ENCODE data around the gene SPRYD3.

Gene SPRYD3

DNA sequence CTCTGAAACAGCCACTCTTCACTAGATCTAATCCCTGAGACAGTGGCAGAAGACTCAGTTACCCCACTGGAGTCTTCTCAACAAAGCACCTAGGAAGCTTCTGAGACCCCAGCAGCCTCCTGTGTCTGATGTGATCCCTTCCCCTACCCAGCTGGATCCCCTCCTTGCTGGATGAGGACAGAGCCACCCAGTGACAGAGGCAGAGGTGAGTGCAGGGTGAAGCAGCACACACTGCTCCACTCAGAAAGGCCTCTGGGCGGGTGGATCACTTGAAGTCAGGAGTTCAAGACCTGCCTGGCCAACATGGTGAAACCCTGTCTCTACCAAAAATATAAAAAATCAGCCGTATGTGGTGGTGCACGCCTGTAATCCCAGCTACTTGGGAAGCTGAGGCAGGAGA is 2.7 kb downstream of the SPRYD3 start:
- Histone ChIP-seq H3K27me3 (replicated peaks in 2 of 5; ENCODE audit: control insufficient read depth in 4 of 5, insufficient read depth in 5 of 5, low read length in 4 of 5) (no peaks in the 10 kb centered on the region), H3K9me3 (ENCODE audit: control extremely low read depth in 1 of 5, control insufficient read depth in 4 of 5, insufficient read depth in 2 of 5, low read depth in 1 of 5, low read length in 4 of 5) (no peaks in the 10 kb centered on the region), H3K4me1 (ENCODE audit: control extremely low read depth in 1 of 4, control insufficient read depth in 4 of 4, insufficient read depth in 4 of 4, low read length in 3 of 4) (peaks cover 3 to 33% (median 18%) of the 10 kb centered on the region in 4 experiments), H3K4me3 (ENCODE audit: control insufficient read depth in 1 of 7, extremely low read depth in 1 of 7, insufficient read depth in 4 of 7, low read depth in 2 of 7, low read length in 6 of 7) (no peak overlapping the region), H3K27ac (ENCODE audit: insufficient read depth in 1 of 2, low read depth in 1 of 2, low read length in 2 of 2, poor library complexity in 1 of 2, severe bottlenecking in 2 of 2) (no peak overlapping the region), H3K36me3 (ENCODE audit: control insufficient read depth in 4 of 4, insufficient read depth in 4 of 4, low read length in 3 of 4) (peaks cover 0 to 36% (median 31%) of the 10 kb centered on the region in 4 experiments)
- no peak for DNase-seq
- ChIA-PET POLR2A (no interaction called here), CTCF (interaction anchor here (0.6 to 17.4 kb wide), 6 partner anchors 8 to 119 kb away, joined by 3 to 361 read pairs (median 8); partner anchors contain the start of genes IGFBP6 and SOAT2)
- WGBS (ENCODE audit: insufficient coverage): 100% methylated on average over 2 of the region's 3 CpGs

DNA sequence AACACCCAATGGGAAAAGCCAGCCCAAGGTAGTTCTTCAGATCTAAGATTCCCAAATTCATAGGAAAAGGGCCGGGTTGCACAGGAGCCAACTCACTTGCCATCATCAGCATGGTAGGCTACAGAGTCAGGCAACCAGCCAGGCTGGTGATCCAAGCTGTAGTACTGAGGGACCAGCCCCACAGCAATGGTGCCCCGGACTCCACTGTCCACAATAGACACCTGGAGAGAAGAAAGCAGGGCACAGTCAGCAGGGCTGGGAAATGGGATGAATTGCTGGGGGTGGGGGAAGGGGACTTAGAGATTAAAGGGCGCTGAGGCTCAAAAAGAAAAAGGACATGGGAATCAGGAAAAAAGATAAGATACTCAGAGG is 4.2 kb downstream of the SPRYD3 start:
- DNase-seq: no peak
- H3K4me3 ChIP-seq (ENCODE audit: control insufficient read depth in 1 of 7, extremely low read depth in 1 of 7, insufficient read depth in 4 of 7, low read depth in 2 of 7, low read length in 6 of 7): no peak overlapping the region
- no peaks in the 10 kb centered on the region for H3K27me3 ChIP-seq (replicated peaks in 2 of 5; ENCODE audit: control insufficient read depth in 4 of 5, insufficient read depth in 5 of 5, low read length in 4 of 5)
- 100% methylated on average over 3 of the region's 3 CpGs for WGBS (ENCODE audit: insufficient coverage)
- no peaks in the 10 kb centered on the region for H3K9me3 ChIP-seq (ENCODE audit: control extremely low read depth in 1 of 5, control insufficient read depth in 4 of 5, insufficient read depth in 2 of 5, low read depth in 1 of 5, low read length in 4 of 5)
- H3K36me3 ChIP-seq (ENCODE audit: control insufficient read depth in 4 of 4, insufficient read depth in 4 of 4, low read length in 3 of 4): peaks cover 0 to 43% (median 38%) of the 10 kb centered on the region in 4 experiments
- CTCF ChIA-PET: interaction anchor here (0.9 to 17.4 kb wide), 5 partner anchors 10 to 27 kb away, joined by 3 to 361 read pairs (median 10); partner anchors contain the start of genes IGFBP6 and SOAT2
- POLR2A ChIA-PET: no interaction called here
- peaks cover 3 to 34% (median 20%) of the 10 kb centered on the region in 4 experiments for H3K4me1 ChIP-seq (ENCODE audit: control extremely low read depth in 1 of 4, control insufficient read depth in 4 of 4, insufficient read depth in 4 of 4, low read length in 3 of 4)
- H3K27ac ChIP-seq (ENCODE audit: insufficient read depth in 1 of 2, low read depth in 1 of 2, low read length in 2 of 2, poor library complexity in 1 of 2, severe bottlenecking in 2 of 2): no peak overlapping the region

DNA sequence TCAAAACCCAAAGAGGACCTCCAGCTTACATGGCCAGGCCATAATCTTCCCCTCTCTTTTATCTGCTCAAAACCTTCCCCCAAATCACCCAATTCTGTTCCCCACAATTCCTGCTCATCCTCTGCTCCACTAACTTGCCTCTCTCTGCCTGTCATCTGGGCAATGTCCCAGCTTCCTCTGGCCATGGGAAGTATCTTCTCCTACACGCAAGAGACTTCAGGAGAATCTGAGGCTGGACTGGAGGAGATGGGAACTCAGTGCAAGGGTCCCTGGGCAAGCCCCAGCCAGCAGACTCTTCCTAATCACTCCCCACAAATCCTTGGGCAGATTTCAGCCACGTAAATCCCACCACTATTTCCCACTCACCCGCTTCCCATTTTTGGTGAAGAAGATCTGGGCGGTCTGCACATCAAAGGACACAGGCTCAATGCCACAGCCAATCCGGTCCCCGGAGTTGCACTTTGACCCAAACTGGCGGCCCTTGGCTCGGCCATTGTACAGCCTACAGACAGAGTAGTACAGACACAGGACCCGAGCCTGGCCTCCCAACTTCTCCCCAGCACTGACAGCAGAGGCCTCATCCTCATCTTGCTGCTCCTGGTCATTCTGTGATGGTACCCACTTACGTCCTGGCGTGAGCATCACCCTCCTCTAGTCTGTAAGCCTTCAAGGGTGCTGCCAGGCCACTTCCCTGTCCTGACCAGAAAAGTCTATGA is 4.7 kb downstream of the SPRYD3 start:
- POLR2A ChIA-PET: no interaction called here
- no peak for DNase-seq
- H3K27me3 ChIP-seq (replicated peaks in 2 of 5; ENCODE audit: control insufficient read depth in 4 of 5, insufficient read depth in 5 of 5, low read length in 4 of 5): no peaks in the 10 kb centered on the region
- 98% methylated on average over 8 of the region's 11 CpGs for WGBS (ENCODE audit: insufficient coverage)
- CTCF ChIA-PET: interaction anchor here (0.6 to 17.4 kb wide), 3 partner anchors 9 to 46 kb away, joined by 3 to 361 read pairs (median 113); partner anchors contain the start of genes IGFBP6 and SOAT2
- H3K27ac ChIP-seq (ENCODE audit: insufficient read depth in 1 of 2, low read depth in 1 of 2, low read length in 2 of 2, poor library complexity in 1 of 2, severe bottlenecking in 2 of 2): no peak overlapping the region
- peaks cover 0 to 44% (median 39%) of the 10 kb centered on the region in 4 experiments for H3K36me3 ChIP-seq (ENCODE audit: control insufficient read depth in 4 of 4, insufficient read depth in 4 of 4, low read length in 3 of 4)
- no peak overlapping the region for H3K4me3 ChIP-seq (ENCODE audit: control insufficient read depth in 1 of 7, extremely low read depth in 1 of 7, insufficient read depth in 4 of 7, low read depth in 2 of 7, low read length in 6 of 7)
- peaks cover 3 to 28% (median 17%) of the 10 kb centered on the region in 4 experiments for H3K4me1 ChIP-seq (ENCODE audit: control extremely low read depth in 1 of 4, control insufficient read depth in 4 of 4, insufficient read depth in 4 of 4, low read length in 3 of 4)
- no peaks in the 10 kb centered on the region for H3K9me3 ChIP-seq (ENCODE audit: control extremely low read depth in 1 of 5, control insufficient read depth in 4 of 5, insufficient read depth in 2 of 5, low read depth in 1 of 5, low read length in 4 of 5)

DNA sequence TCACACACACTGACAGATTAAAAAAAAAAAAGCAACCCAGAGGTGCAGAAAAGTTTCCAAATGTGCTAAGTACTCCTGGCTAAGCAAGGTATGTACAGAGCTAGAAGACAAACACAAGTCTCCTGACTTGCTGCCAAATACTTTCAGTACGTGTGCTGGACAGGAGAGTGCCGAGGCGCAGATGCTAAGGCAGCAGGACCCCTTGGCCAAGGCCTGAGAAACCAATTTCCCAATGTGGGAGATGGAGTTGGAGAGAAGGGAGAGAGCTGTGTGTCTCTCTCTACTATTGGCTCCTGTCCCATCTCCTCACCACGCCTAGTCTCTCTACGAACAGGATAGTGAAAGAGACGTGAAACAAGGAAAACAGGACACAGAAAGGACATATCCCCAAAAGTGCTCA is 5.3 kb downstream of the SPRYD3 start:
- H3K4me1 ChIP-seq (ENCODE audit: control extremely low read depth in 1 of 4, control insufficient read depth in 4 of 4, insufficient read depth in 4 of 4, low read length in 3 of 4): peaks cover 3 to 28% (median 16%) of the 10 kb centered on the region in 4 experiments
- peaks cover 0 to 46% (median 40%) of the 10 kb centered on the region in 4 experiments for H3K36me3 ChIP-seq (ENCODE audit: control insufficient read depth in 4 of 4, insufficient read depth in 4 of 4, low read length in 3 of 4)
- POLR2A ChIA-PET: no interaction called here
- WGBS (ENCODE audit: insufficient coverage): 100% methylated on average over 2 of the region's 6 CpGs
- H3K9me3 ChIP-seq (ENCODE audit: control extremely low read depth in 1 of 5, control insufficient read depth in 4 of 5, insufficient read depth in 2 of 5, low read depth in 1 of 5, low read length in 4 of 5): no peaks in the 10 kb centered on the region
- no peak for DNase-seq
- CTCF ChIA-PET: interaction anchor here (0.6 to 17.4 kb wide), 4 partner anchors 9 to 46 kb away, joined by 3 to 361 read pairs (median 58); partner anchors contain the start of genes IGFBP6 and SOAT2
- H3K27me3 ChIP-seq (replicated peaks in 2 of 5; ENCODE audit: control insufficient read depth in 4 of 5, insufficient read depth in 5 of 5, low read length in 4 of 5): no peaks in the 10 kb centered on the region
- no peak overlapping the region for H3K27ac ChIP-seq (ENCODE audit: insufficient read depth in 1 of 2, low read depth in 1 of 2, low read length in 2 of 2, poor library complexity in 1 of 2, severe bottlenecking in 2 of 2)
- H3K4me3 ChIP-seq (ENCODE audit: control insufficient read depth in 1 of 7, extremely low read depth in 1 of 7, insufficient read depth in 4 of 7, low read depth in 2 of 7, low read length in 6 of 7): no peak overlapping the region

DNA sequence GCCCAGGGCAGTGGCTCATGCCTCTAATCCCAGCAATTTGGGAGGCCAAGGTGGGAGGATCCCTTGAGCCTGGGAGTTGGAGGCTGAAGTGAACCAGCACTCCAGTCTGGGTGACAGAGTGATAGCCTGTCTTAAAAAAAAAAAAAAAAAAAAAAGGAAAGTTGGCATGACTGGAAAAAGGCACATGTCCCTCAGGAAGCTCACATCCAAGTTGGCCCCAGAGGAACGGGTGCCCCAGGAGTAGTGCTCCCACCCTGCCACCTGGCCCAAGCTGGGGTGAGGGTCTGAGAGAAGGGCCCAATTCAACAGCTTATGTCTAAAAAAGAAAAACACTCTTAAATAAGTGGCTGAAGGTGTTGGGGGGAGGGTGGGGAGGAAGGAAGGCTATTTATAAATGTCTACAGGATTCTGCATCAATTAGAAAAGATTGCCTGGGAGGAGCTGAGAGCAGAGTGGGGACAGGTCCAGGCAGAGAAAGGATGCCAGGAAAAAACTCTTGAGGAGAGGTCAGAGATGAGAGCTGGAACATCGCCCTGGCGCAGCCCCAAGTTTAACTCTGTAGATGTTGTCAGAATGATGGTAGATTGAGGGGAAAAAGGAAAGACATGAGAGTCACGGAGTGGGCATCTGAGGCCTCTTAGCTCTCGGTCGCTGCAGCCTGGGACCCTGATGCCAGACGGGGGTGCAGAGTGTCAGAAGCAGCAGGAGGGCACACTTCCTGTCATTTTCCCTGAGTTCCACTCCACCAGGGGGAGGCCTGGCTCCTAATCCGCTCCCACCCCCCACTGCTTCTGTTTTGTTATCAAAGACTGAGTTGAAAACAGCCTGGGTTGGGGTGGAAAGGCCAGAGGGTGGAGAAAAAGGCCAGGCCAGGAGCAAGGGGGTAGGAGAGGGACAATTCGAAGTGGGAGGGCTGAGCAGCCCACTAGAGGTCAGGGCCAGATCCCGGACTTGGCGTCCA is 7.3 kb downstream of the SPRYD3 start:
- H3K27ac ChIP-seq (ENCODE audit: insufficient read depth in 1 of 2, low read depth in 1 of 2, low read length in 2 of 2, poor library complexity in 1 of 2, severe bottlenecking in 2 of 2): no peak overlapping the region
- H3K27me3 ChIP-seq (replicated peaks in 2 of 5; ENCODE audit: control insufficient read depth in 4 of 5, insufficient read depth in 5 of 5, low read length in 4 of 5): no peaks in the 10 kb centered on the region
- H3K9me3 ChIP-seq (ENCODE audit: control extremely low read depth in 1 of 5, control insufficient read depth in 4 of 5, insufficient read depth in 2 of 5, low read depth in 1 of 5, low read length in 4 of 5): no peaks in the 10 kb centered on the region
- WGBS (ENCODE audit: insufficient coverage): 89% methylated on average over 9 of the region's 11 CpGs
- no peak for DNase-seq
- H3K36me3 ChIP-seq (ENCODE audit: control insufficient read depth in 4 of 4, insufficient read depth in 4 of 4, low read length in 3 of 4): peaks cover 0 to 57% (median 42%) of the 10 kb centered on the region in 4 experiments
- H3K4me3 ChIP-seq (ENCODE audit: control insufficient read depth in 1 of 7, extremely low read depth in 1 of 7, insufficient read depth in 4 of 7, low read depth in 2 of 7, low read length in 6 of 7): no peak overlapping the region
- ChIA-PET POLR2A (interaction anchor here (0.5 to 0.6 kb wide), 3 partner anchors 16 to 155 kb away, joined by 3 to 4 read pairs (median 3); no protein-coding TSS in a partner anchor), CTCF (interaction anchor here (0.6 to 17.4 kb wide), 4 partner anchors 14 to 138 kb away, joined by 3 to 361 read pairs (median 5); partner anchors contain the start of genes IGFBP6 and SOAT2)
- peaks cover 0 to 27% (median 8%) of the 10 kb centered on the region in 4 experiments for H3K4me1 ChIP-seq (ENCODE audit: control extremely low read depth in 1 of 4, control insufficient read depth in 4 of 4, insufficient read depth in 4 of 4, low read length in 3 of 4)

DNA sequence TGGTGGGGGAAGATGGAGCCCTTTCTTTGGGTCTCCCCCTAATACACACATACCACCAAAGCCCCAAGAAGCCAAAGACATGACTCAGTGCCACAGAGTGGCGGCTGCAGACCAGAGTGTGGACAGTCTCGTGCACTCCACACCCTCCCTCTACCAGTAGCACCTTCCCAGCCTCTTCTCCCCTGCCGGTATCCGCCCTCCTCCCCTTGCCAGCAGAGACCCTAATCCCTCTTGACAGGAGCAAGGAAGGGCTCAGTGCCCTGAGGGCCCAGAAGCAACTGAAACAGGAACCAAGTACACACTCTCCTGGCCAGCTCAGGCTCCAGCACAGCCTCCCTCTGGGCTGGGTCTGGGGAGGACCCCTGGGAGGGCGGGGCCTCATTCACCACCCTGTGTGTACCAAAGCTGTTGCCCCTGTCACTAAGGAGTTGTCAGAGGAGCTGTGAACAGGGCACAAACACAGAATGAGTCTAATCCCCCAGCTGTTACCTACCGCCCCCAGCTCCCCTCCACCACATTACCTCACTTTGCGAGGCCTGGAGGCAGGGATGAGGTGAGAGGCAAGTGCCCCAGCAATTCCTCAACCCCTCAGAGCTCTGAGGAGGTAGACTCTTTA is 8.2 kb downstream of the SPRYD3 start:
- Histone ChIP-seq H3K27me3 (replicated peaks in 2 of 5; ENCODE audit: control insufficient read depth in 4 of 5, insufficient read depth in 5 of 5, low read length in 4 of 5) (no peaks in the 10 kb centered on the region), H3K36me3 (ENCODE audit: control insufficient read depth in 4 of 4, insufficient read depth in 4 of 4, low read length in 3 of 4) (peaks cover 2 to 50% (median 38%) of the 10 kb centered on the region in 4 experiments), H3K27ac (ENCODE audit: insufficient read depth in 1 of 2, low read depth in 1 of 2, low read length in 2 of 2, poor library complexity in 1 of 2, severe bottlenecking in 2 of 2) (no peak overlapping the region), H3K9me3 (ENCODE audit: control extremely low read depth in 1 of 5, control insufficient read depth in 4 of 5, insufficient read depth in 2 of 5, low read depth in 1 of 5, low read length in 4 of 5) (no peaks in the 10 kb centered on the region), H3K4me3 (ENCODE audit: control insufficient read depth in 1 of 7, extremely low read depth in 1 of 7, insufficient read depth in 4 of 7, low read depth in 2 of 7, low read length in 6 of 7) (no peak overlapping the region), H3K4me1 (ENCODE audit: control extremely low read depth in 1 of 4, control insufficient read depth in 4 of 4, insufficient read depth in 4 of 4, low read length in 3 of 4) (peaks cover 0 to 27% (median 8%) of the 10 kb centered on the region in 4 experiments)
- peak in 1 of 3 donors; percentile 44 for DNase-seq
- POLR2A ChIA-PET: interaction anchor here (0.5 kb wide), 2 partner anchors 17 to 154 kb away, joined by 3 to 4 read pairs; no protein-coding TSS in a partner anchor
- CTCF ChIA-PET: interaction anchor here (1.1 to 17.4 kb wide), 4 partner anchors 8 to 26 kb away, joined by 3 to 361 read pairs (median 5); partner anchors contain the start of genes IGFBP6, SOAT2 and SPRYD3
- WGBS (ENCODE audit: insufficient coverage): 95% methylated on average over 4 of the region's 7 CpGs
